ENCODE data around the gene CDC7. TPM values are rescaled to one million over a fixed set of nuclear protein-coding genes. Genes with fewer than 3 reads are reported as not detected.

The CDC7 gene
- total and polyA plus RNA-seq, 9 of the 15 experiments (the other 6 are each of a cell fraction or from before 2014, with no cell fraction given): 22.3 to 66.8 (median 44.2) TPM

- BruUV-seq (replicated peaks): no TSS peak
- no peak for ATAC-seq
- POLR2A ChIA-PET: interaction anchor here (0.6 to 1.4 kb wide), 2 partner anchors 10 to 232 kb away, joined by 4 to 5 read pairs; no protein-coding TSS in a partner anchor
Observed at GRCh38 chr1:91564888-91565701, 64.4 kb downstream of the CDC7 start.

More at GRCh38 chr1:91564888-91565701, 64.4 kb downstream of the CDC7 start:
- Histone ChIP-seq H3K4me1 (replicated peaks in 1 of 2; ENCODE audit: control insufficient read depth in 2 of 2, insufficient read depth in 2 of 2, low read length in 2 of 2) (peaks cover 0 to 14% of the 10 kb centered on the region in 2 experiments; a peak in 3 of 5 replicates), H2AFZ (ENCODE audit: low read depth, low read length) (peak overlapping the region; percentile 47), H3K9ac (ENCODE audit: insufficient read depth in 1 of 2, low read depth in 2 of 2, low read length in 2 of 2) (no peak overlapping the region), H3K27ac (ENCODE audit: extremely low read depth, low read depth, low read length) (no peak overlapping the region), H4K20me1 (replicated peaks; ENCODE audit: control insufficient read depth, insufficient read depth, low read length) (no peaks in the 10 kb centered on the region), H3K9me1 (ENCODE audit: control insufficient read depth, insufficient read depth, low read length) (no peaks in the 10 kb centered on the region), H3K4me3 (no peak overlapping the region), H3K79me2 (ENCODE audit: control insufficient read depth, insufficient read depth, low read length) (no peaks in the 10 kb centered on the region), H3K27me3 (ENCODE audit: control insufficient read depth in 2 of 2, insufficient read depth in 2 of 2, low read length in 2 of 2) (no peaks in the 10 kb centered on the region), H3K36me3 (ENCODE audit: control insufficient read depth, insufficient read depth, low read length) (no peaks in the 10 kb centered on the region), H3K9me3 (replicated peaks; ENCODE audit: control insufficient read depth, insufficient read depth, low read depth, low read length) (no peaks in the 10 kb centered on the region), H3K4me2 (ENCODE audit: insufficient read depth, low read length) (no peak overlapping the region)
- intact Hi-C loops (cut with micrococcal nuclease) (no loop called here), in situ Hi-C loops (cut with MboI) (no loop called here)
- CTCF ChIA-PET (ENCODE audit: low intra/inter-chr PET ratio): no interaction called here
- TF ChIP-seq SMAD4 (CRISPR knock-in tag; conservative IDR thresholded peaks at IDR 0.05): no peak
- TF ChIP-seq CREB5 (CRISPR knock-in tag; IDR thresholded peaks at IDR 0.05): no peak
- TF ChIP-seq POU5F1 (IDR thresholded peaks at IDR 0.05; ENCODE audit: borderline replicate concordance, low read depth, low read length, partially characterized antibody): no peak
- TF ChIP-seq ZC3H8 (IDR thresholded peaks at IDR 0.05): no peak
- TF ChIP-seq NR2C1 (IDR thresholded peaks at IDR 0.05): no peak
- TF ChIP-seq NR2C1 (tag; IDR thresholded peaks at IDR 0.05): no peak
- no peak for TF ChIP-seq STAT6 (CRISPR knock-in tag; IDR thresholded peaks at IDR 0.05)
- no peak for TF ChIP-seq BDP1 (IDR thresholded peaks at IDR 0.05; ENCODE audit: insufficient read depth, insufficient read length)
- no peak for TF ChIP-seq CHCHD3 (CRISPR knock-in tag; IDR thresholded peaks at IDR 0.05)
- TF ChIP-seq NFXL1 (CRISPR knock-in tag; IDR thresholded peaks at IDR 0.05): no peak
- TF ChIP-seq CBX8 (IDR thresholded peaks at IDR 0.05; ENCODE audit: borderline replicate concordance, extremely low read depth, low read depth, low read length, poor library complexity, severe bottlenecking): no peak
- no peak for TF ChIP-seq NBN (IDR thresholded peaks at IDR 0.05; ENCODE audit: low read depth)
- DNase-seq (ENCODE audit: extremely low read depth in 1 of 4, low spot score in 3 of 4) (no peak), FAIRE-seq (no peak)
- WGBS (ENCODE audit: insufficient coverage, low coverage, missing lambda C conversion rate): 55% methylated on average over 6 of the region's 6 CpGs
